Naive thymus-derived CD4-positive, alpha-beta T cell (primary cell): ENCODE data around the gene BAG2. TPM values are rescaled to one million over a fixed set of nuclear protein-coding genes. Genes with fewer than 3 reads are reported as not detected.

ENCODE experiments used
- ATAC-seq: fragments of 150-1000 bp; cut with Tn5 transposase; 2 replicates; pipeline ENCODE4 v1.10.0; 2021; ENCODE audit warnings: mild to moderate bottlenecking, moderate library complexity
- CTCF ChIA-PET: fragments of 350-600 bp; sonication (Branson Sonifier 250); formaldehyde crosslinking; loops from one replicate; lab custom pipeline; 2021; ENCODE audit warnings: antibody characterized with exemption; lab: Charles Lee
- POLR2A ChIA-PET: fragments of 350-600 bp; sonication (Branson Sonifier 250); formaldehyde crosslinking; loops from one replicate; lab custom pipeline; 2021; ENCODE audit warnings: antibody characterized with exemption, inconsistent platforms; lab: Charles Lee
- DNase-seq, 9 donors: peaks; one replicate each; pipeline versions ENCODE4 v3.0.0 to v3.0.0-alpha.2; 2020 to 2022; ENCODE audit warnings: mixed read lengths in 1 of 9
- H3K27ac ChIP-seq: one replicate; pipeline ENCODE4 v1.7.0; 2013; ENCODE audit warnings: mild to moderate bottlenecking, low read depth, low read length, moderate library complexity
- H3K27me3 ChIP-seq, 2 donors: one replicate each; pipeline ENCODE4 v1.7.0; 2013; ENCODE audit warnings: low read length in 2 of 2, mild to moderate bottlenecking in 2 of 2, moderate library complexity in 2 of 2; ENCODE audit not compliant: control insufficient read depth in 2 of 2, insufficient read depth in 2 of 2
- H3K36me3 ChIP-seq, 3 experiments: 1 replicate in 2 of 3; 2 replicates in 1 of 3; pipeline ENCODE4 v1.7.0; 2013; ENCODE audit warnings: low read length in 3 of 3, mild to moderate bottlenecking in 3 of 3, moderate library complexity in 1 of 3; ENCODE audit not compliant: insufficient read depth in 3 of 3, control insufficient read depth in 2 of 3
- H3K4me1 ChIP-seq, 2 donors: one replicate each; pipeline ENCODE4 v1.7.0; 2013; ENCODE audit warnings: low read length in 2 of 2, mild to moderate bottlenecking in 2 of 2, moderate library complexity in 1 of 2; ENCODE audit not compliant: control insufficient read depth in 2 of 2, insufficient read depth in 2 of 2
- H3K4me3 ChIP-seq: 2 replicates; pipeline ENCODE4 v1.7.0; 2013; ENCODE audit warnings: mild to moderate bottlenecking, low read length
- H3K9me3 ChIP-seq, 3 experiments: 1 replicate in 2 of 3; 2 replicates in 1 of 3; pipeline ENCODE4 v1.7.0; 2013; ENCODE audit warnings: low read length in 3 of 3; ENCODE audit not compliant: control insufficient read depth in 2 of 3
- H3K27ac Mint-ChIP-seq, 9 donors: one replicate each; pipeline ENCODE4 v1.8.0; 2020 to 2022; ENCODE audit warnings: mixed read lengths in 9 of 9, mild to moderate bottlenecking in 8 of 9, moderate library complexity in 5 of 9, inconsistent platforms in 2 of 9
- H3K27me3 Mint-ChIP-seq, 5 donors: one replicate each; pipeline ENCODE4 v1.8.0; 2021 to 2022; ENCODE audit warnings: mixed read lengths in 5 of 5, mild to moderate bottlenecking in 1 of 5
- H3K36me3 Mint-ChIP-seq, 5 donors: one replicate each; pipeline ENCODE4 v1.8.0; 2020 to 2022; ENCODE audit warnings: mixed read lengths in 5 of 5, mild to moderate bottlenecking in 3 of 5, inconsistent platforms in 1 of 5
- H3K4me1 Mint-ChIP-seq, 7 donors: one replicate each; pipeline ENCODE4 v1.8.0; 2020 to 2022; ENCODE audit warnings: mixed read lengths in 7 of 7, mild to moderate bottlenecking in 3 of 7, inconsistent platforms in 1 of 7
- H3K4me3 Mint-ChIP-seq, 10 donors: one replicate each; pipeline ENCODE4 v1.8.0; 2020 to 2022; ENCODE audit warnings: mild to moderate bottlenecking in 10 of 10, mixed read lengths in 10 of 10, moderate library complexity in 6 of 10, inconsistent platforms in 2 of 10
- H3K9me3 Mint-ChIP-seq, 11 donors: one replicate each; pipeline ENCODE4 v1.8.0; 2020 to 2022; ENCODE audit warnings: mixed read lengths in 11 of 11, mild to moderate bottlenecking in 4 of 11, inconsistent platforms in 1 of 11, moderate library complexity in 1 of 11
- intact Hi-C, 2 donors: fragments of 100-400 bp; cut with micrococcal nuclease; formaldehyde crosslinking; loops; one replicate each; pipeline ENCODE4 v1.15.1; 2023
- polyA plus RNA-seq, 2 donors: library from polyadenylated mRNA; unstranded; fragments of 300-500 nt; fragmentation: Illumina TruSeq; gene quantifications; one replicate each; pipeline ENCODE4 v1.2.3, GENCODE V29; 2021
- total RNA-seq, 6 experiments: library from RNA in 5 of 6; stranded (reverse) in 5 of 6; gene quantifications; 1 replicate in 5 of 6; 2 replicates in 1 of 6; pipeline ENCODE4 v1.2.3 and lab custom pipeline; 2021 to 2026

Gene BAG2
- total and polyA plus RNA-seq, 7 experiments from 2014 or later, result 3.7 to 8.1 (median 5.0) TPM

- POLR2A ChIA-PET, result no interaction called here
- Mint-ChIP-seq H3K9me3 (peaks cover 0 to 6% (median 0%) of the 10 kb centered on the region in 11 donors), H3K27ac (no peak overlapping the region), H3K27me3 (no peaks in the 10 kb centered on the region), H3K36me3 (peaks cover 18 to 66% (median 41%) of the 10 kb centered on the region in 5 donors), H3K4me3 (no peak overlapping the region), H3K4me1 (peaks cover 0 to 7% (median 0%) of the 10 kb centered on the region in 7 donors)
- DNase-seq, result no peak
- no peaks in the 10 kb centered on the region for H3K27me3 ChIP-seq
- intact Hi-C loops, result no loop called here
- no peaks in the 10 kb centered on the region for H3K9me3 ChIP-seq
- no peak overlapping the region for H3K4me3 ChIP-seq
- CTCF ChIA-PET, result no interaction called here
- no peaks in the 10 kb centered on the region for H3K4me1 ChIP-seq
- peak; percentile 47 for ATAC-seq
- no peak overlapping the region for H3K27ac ChIP-seq
- peaks cover 0 to 42% (median 5%) of the 10 kb centered on the region in 3 experiments for H3K36me3 ChIP-seq
Measured at GRCh38 chr6:57137350-57137749, 34.8 kb upstream of the BAG2 start.

- no peak overlapping the region for H3K27ac Mint-ChIP-seq
- intact Hi-C loops, result no loop called here
- H3K4me1 Mint-ChIP-seq, result peaks cover 0 to 7% (median 0%) of the 10 kb centered on the region in 7 donors
- H3K27me3 ChIP-seq, result no peaks in the 10 kb centered on the region
- peaks cover 22 to 68% (median 48%) of the 10 kb centered on the region in 5 donors for H3K36me3 Mint-ChIP-seq
- ChIA-PET CTCF (no interaction called here), POLR2A (no interaction called here)
- H3K4me3 ChIP-seq, result no peak overlapping the region
- ATAC-seq (peak; percentile 36), DNase-seq (no peak)
- no peak overlapping the region for H3K4me3 Mint-ChIP-seq
- H3K27ac ChIP-seq, result no peak overlapping the region
- H3K36me3 ChIP-seq, result peaks cover 0 to 40% (median 5%) of the 10 kb centered on the region in 3 experiments
- H3K9me3 Mint-ChIP-seq, result peaks cover 0 to 6% (median 0%) of the 10 kb centered on the region in 11 donors
- H3K9me3 ChIP-seq, result no peaks in the 10 kb centered on the region
- no peaks in the 10 kb centered on the region for H3K27me3 Mint-ChIP-seq
- no peaks in the 10 kb centered on the region for H3K4me1 ChIP-seq
Measured at GRCh38 chr6:57138026-57138425, 34.1 kb upstream of the BAG2 start.

- Mint-ChIP-seq H3K27ac (peak overlapping the region in 1 of 9 donors; percentile 9), H3K4me1 (peaks cover 0 to 9% (median 0%) of the 10 kb centered on the region in 7 donors), H3K27me3 (no peaks in the 10 kb centered on the region), H3K36me3 (peaks cover 22 to 73% (median 58%) of the 10 kb centered on the region in 5 donors), H3K4me3 (no peak overlapping the region), H3K9me3 (peaks cover 0 to 6% (median 0%) of the 10 kb centered on the region in 11 donors)
- Histone ChIP-seq H3K4me1 (no peaks in the 10 kb centered on the region), H3K27ac (no peak overlapping the region), H3K4me3 (no peak overlapping the region), H3K36me3 (peaks cover 0 to 23% (median 5%) of the 10 kb centered on the region in 3 experiments), H3K9me3 (no peaks in the 10 kb centered on the region), H3K27me3 (no peaks in the 10 kb centered on the region)
- no peak for DNase-seq
- intact Hi-C loops, result no loop called here
- CTCF ChIA-PET, result no interaction called here
- POLR2A ChIA-PET, result no interaction called here
- no peak for ATAC-seq
Measured at GRCh38 chr6:57141451-57142177, 30.5 kb upstream of the BAG2 start.

DNA sequence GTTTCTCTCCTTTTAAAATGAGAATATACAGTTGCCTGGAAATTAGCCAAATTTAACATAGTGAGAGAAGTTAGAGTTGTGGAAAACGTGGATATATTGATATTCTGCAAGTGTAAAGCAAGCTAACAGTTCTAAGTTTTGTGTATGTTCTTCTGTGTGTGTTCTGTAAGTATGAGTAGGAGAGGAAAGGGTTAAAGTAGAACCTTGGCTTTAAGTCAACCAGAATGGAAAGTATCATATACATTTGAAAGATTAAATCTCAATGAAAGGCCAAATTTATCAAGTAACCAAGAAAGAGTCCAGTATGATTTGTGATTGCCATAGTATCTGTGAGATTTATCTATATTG is 30.0 kb upstream of the BAG2 start:
- DNase-seq (no peak), ATAC-seq (no peak)
- no peaks in the 10 kb centered on the region for H3K9me3 ChIP-seq
- H3K36me3 Mint-ChIP-seq, result peaks cover 18 to 73% (median 53%) of the 10 kb centered on the region in 5 donors
- H3K27ac ChIP-seq, result no peak overlapping the region
- CTCF ChIA-PET, result no interaction called here
- no peaks in the 10 kb centered on the region for H3K4me1 ChIP-seq
- no peaks in the 10 kb centered on the region for H3K27me3 Mint-ChIP-seq
- peak overlapping the region in 1 of 9 donors; percentile 9 for H3K27ac Mint-ChIP-seq
- POLR2A ChIA-PET, result no interaction called here
- intact Hi-C loops, result no loop called here
- peaks cover 0 to 6% (median 0%) of the 10 kb centered on the region in 11 donors for H3K9me3 Mint-ChIP-seq
- H3K4me3 Mint-ChIP-seq, result no peak overlapping the region
- H3K4me1 Mint-ChIP-seq, result peaks cover 0 to 10% (median 3%) of the 10 kb centered on the region in 7 donors
- H3K4me3 ChIP-seq, result no peak overlapping the region
- no peaks in the 10 kb centered on the region for H3K27me3 ChIP-seq
- H3K36me3 ChIP-seq, result peaks cover 0 to 20% (median 5%) of the 10 kb centered on the region in 3 experiments

DNA sequence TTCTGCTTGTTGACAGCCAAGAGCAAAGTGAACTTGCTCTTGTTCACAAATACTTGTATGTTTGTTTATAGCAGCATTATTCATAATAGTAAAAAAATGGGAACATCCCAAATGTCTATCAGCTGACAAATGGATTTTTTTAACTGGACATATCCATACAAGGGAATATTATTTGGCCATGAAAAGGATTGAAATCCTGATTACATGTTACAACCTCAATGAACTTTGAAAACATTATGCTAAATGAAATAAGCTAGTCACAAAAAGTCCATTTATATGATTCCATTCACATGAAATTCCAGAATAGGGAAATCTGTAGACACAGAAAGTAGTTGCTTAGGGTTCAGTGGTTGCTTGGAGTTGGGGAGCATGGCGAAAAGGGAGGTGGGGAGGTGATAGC is 28.4 kb upstream of the BAG2 start:
- Mint-ChIP-seq H3K27me3 (no peaks in the 10 kb centered on the region), H3K4me3 (no peak overlapping the region), H3K27ac (no peak overlapping the region), H3K9me3 (peaks cover 0 to 6% (median 0%) of the 10 kb centered on the region in 11 donors), H3K36me3 (peaks cover 23 to 81% (median 58%) of the 10 kb centered on the region in 5 donors), H3K4me1 (peaks cover 8 to 23% (median 13%) of the 10 kb centered on the region in 7 donors)
- Histone ChIP-seq H3K27me3 (no peaks in the 10 kb centered on the region), H3K36me3 (peaks cover 0 to 23% (median 7%) of the 10 kb centered on the region in 3 experiments), H3K4me1 (no peaks in the 10 kb centered on the region), H3K4me3 (no peak overlapping the region), H3K9me3 (no peaks in the 10 kb centered on the region), H3K27ac (no peak overlapping the region)
- intact Hi-C loops, result no loop called here
- CTCF ChIA-PET, result no interaction called here
- DNase-seq (no peak), ATAC-seq (no peak)
- POLR2A ChIA-PET, result no interaction called here

DNA sequence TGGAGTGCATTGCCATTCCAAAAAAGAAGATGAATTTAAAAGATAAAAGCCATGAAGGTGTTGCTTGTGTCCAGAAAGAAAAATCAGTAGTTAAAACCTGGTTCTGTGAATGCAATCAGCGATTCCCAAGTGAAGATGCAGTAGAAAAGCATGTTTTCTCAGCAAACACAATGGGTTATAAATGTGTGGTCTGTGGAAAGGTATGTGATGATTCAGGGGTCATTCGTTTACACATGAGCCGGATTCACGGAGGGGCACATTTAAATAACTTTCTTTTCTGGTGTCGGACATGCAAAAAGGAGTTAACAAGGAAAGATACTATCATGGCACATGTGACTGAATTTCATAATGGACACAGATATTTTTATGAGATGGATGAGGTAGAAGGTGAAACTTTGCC is 24.7 kb upstream of the BAG2 start:
- ATAC-seq, result no peak
- ChIA-PET POLR2A (no interaction called here), CTCF (no interaction called here)
- peaks cover 8 to 23% (median 13%) of the 10 kb centered on the region in 7 donors for H3K4me1 Mint-ChIP-seq
- DNase-seq, result no peak
- Histone ChIP-seq H3K27me3 (no peaks in the 10 kb centered on the region), H3K27ac (no peak overlapping the region), H3K4me1 (no peaks in the 10 kb centered on the region), H3K9me3 (no peaks in the 10 kb centered on the region), H3K4me3 (no peak overlapping the region), H3K36me3 (peaks cover 0 to 22% (median 7%) of the 10 kb centered on the region in 3 experiments)
- intact Hi-C loops, result no loop called here
- H3K4me3 Mint-ChIP-seq, result peak overlapping the region in 1 of 10 donors; percentile 27
- H3K36me3 Mint-ChIP-seq, result peaks cover 16 to 71% (median 53%) of the 10 kb centered on the region in 5 donors
- peaks cover 0 to 2% (median 0%) of the 10 kb centered on the region in 11 donors for H3K9me3 Mint-ChIP-seq
- H3K27ac Mint-ChIP-seq, result peak overlapping the region in 1 of 9 donors; percentile 3
- no peaks in the 10 kb centered on the region for H3K27me3 Mint-ChIP-seq
